MM.1S (cell line): ENCODE results near the gene GOSR2.

Experiments used
- DNase-seq: peaks from one replicate; pipeline ENCODE4 v3.0.0-alpha.2; 2015
- H2AFZ ChIP-seq: fragments of 300-600 bp; sonication (generic); 2 replicates; pipeline ENCODE4 v1.6.0; 2016; ENCODE audit warnings: antibody characterized with exemption, low read length
- H3F3A ChIP-seq: fragments of 300-600 bp; sonication (generic); 2 replicates; pipeline ENCODE4 v1.6.1; 2016; ENCODE audit warnings: mild to moderate bottlenecking, antibody characterized with exemption, low read length, moderate library complexity, mixed read lengths; ENCODE audit not compliant: insufficient read depth
- H3K27ac ChIP-seq: fragments of 300-600 bp; sonication (generic); 2 replicates; pipeline ENCODE4 v1.5.1; 2016; ENCODE audit warnings: mild to moderate bottlenecking, low read length
- H3K27me3 ChIP-seq: fragments of 300-600 bp; sonication (generic); replicated peaks from 2 replicates; pipeline ENCODE4 v1.6.0; 2016; ENCODE audit warnings: low read length; ENCODE audit not compliant: insufficient read depth
- H3K36me3 ChIP-seq: fragments of 300-600 bp; sonication (generic); replicated peaks from 2 replicates; pipeline ENCODE4 v1.6.1; 2016; ENCODE audit warnings: mild to moderate bottlenecking, low read length, mixed read lengths; ENCODE audit not compliant: insufficient read depth
- H3K4me1 ChIP-seq: fragments of 300-600 bp; sonication (generic); 2 replicates; pipeline ENCODE4 v1.6.1; 2016; ENCODE audit warnings: low read length, mixed read lengths
- H3K4me2 ChIP-seq: fragments of 300-600 bp; sonication (generic); 2 replicates; pipeline ENCODE4 v1.6.0; 2016; ENCODE audit warnings: low read depth, low read length
- H3K4me3 ChIP-seq: fragments of 300-600 bp; sonication (generic); 2 replicates; pipeline ENCODE4 v1.5.1; 2016; ENCODE audit warnings: low read length, mixed read lengths
- H3K79me2 ChIP-seq: fragments of 300-600 bp; sonication (generic); 2 replicates; pipeline ENCODE4 v1.6.1; 2016; ENCODE audit warnings: mixed run types, low read length, mixed read lengths
- H3K9ac ChIP-seq: fragments of 300-600 bp; sonication (generic); 2 replicates; pipeline ENCODE4 v1.6.1; 2016; ENCODE audit warnings: low read length, mixed read lengths
- H3K9me2 ChIP-seq: fragments of 300-600 bp; sonication (generic); replicated peaks from 2 replicates; pipeline ENCODE4 v1.6.1; 2016; ENCODE audit warnings: mild to moderate bottlenecking, low read length, mixed read lengths; ENCODE audit not compliant: insufficient read depth
- H3K9me3 ChIP-seq: fragments of 300-600 bp; sonication (generic); replicated peaks from 2 replicates; pipeline ENCODE4 v1.6.1; 2016; ENCODE audit warnings: mild to moderate bottlenecking, low read length, mixed read lengths; ENCODE audit not compliant: insufficient read depth
- H4K20me1 ChIP-seq: fragments of 300-600 bp; sonication (generic); 2 replicates; pipeline ENCODE4 v1.6.1; 2016; ENCODE audit warnings: mild to moderate bottlenecking, low read length, moderate library complexity, mixed read lengths; ENCODE audit not compliant: insufficient read depth
- EZH2 ChIP-seq: fragments of 300-600 bp; sonication (generic); optimal IDR thresholded peaks from 2 replicates; pipeline ENCODE3; 2017; ENCODE audit warnings: low read depth, mild to moderate bottlenecking, antibody characterized with exemption, low read length, mixed read lengths
- EZH2phosphoT487 ChIP-seq: fragments of 300-600 bp; sonication (generic); IDR thresholded peaks from 2 replicates; pipeline ENCODE4 v1.6.1; 2018; ENCODE audit warnings: antibody characterized with exemption, low read length
- TF ChIP-seq, protein P1 (sequence below): fragments of 300-600 bp; sonication (generic); IDR thresholded peaks from 2 replicates; pipeline ENCODE4 v1.5.1; 2016; ENCODE audit warnings: antibody characterized with exemption, low read length, mixed read lengths

The GOSR2 gene

DNA sequence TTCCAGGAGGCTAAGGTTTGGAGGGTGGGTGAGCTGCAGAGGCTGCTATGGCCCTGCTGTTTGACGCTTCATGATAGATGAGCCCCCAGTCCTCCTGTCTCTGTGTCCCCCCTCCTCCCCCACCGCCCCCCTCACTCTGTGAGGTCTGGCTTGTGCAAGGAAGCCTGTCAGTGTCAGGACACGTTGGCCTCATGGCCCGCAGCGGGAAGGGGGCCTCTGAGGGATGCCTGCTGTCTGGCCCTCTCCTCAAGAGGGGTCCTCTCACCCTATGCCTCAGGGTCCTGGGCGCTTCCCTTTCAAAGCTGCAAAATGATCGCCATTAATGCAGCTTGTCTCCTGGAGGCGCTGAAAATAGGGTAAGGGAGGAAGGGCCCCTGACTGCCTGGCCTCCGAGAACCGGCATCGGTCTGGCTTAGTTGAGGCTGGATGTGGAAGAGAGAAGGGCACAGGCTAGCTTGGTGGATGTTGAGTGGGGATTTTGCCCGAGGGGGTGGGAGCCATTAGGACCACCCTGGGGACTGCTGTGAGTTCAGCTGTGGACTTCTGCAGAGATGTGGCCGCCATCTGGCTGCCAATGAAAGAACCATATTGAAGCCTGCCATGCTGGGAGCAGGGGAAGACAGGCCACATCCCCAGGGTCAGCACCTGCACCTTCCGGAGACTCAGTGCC lies 14.8 kb upstream of the GOSR2 start:
- Histone ChIP-seq H3K4me2 (no peak overlapping the region), H3K27ac (no peak overlapping the region), H3K9me2 (no peaks in the 10 kb centered on the region), H3K36me3 (no peaks in the 10 kb centered on the region), H3K27me3 (peaks cover 22% of the 10 kb centered on the region; the same call in 1 of the 2 replicates), H3K4me3 (no peak overlapping the region), H3K9me3 (no peaks in the 10 kb centered on the region), H2AFZ (no peak overlapping the region), H4K20me1 (no peaks in the 10 kb centered on the region), H3K9ac (no peak overlapping the region), H3K79me2 (no peaks in the 10 kb centered on the region), H3K4me1 (no peaks in the 10 kb centered on the region), H3F3A (no peaks in the 10 kb centered on the region)
- DNase-seq = no peak
- TF ChIP-seq, protein P1, sequence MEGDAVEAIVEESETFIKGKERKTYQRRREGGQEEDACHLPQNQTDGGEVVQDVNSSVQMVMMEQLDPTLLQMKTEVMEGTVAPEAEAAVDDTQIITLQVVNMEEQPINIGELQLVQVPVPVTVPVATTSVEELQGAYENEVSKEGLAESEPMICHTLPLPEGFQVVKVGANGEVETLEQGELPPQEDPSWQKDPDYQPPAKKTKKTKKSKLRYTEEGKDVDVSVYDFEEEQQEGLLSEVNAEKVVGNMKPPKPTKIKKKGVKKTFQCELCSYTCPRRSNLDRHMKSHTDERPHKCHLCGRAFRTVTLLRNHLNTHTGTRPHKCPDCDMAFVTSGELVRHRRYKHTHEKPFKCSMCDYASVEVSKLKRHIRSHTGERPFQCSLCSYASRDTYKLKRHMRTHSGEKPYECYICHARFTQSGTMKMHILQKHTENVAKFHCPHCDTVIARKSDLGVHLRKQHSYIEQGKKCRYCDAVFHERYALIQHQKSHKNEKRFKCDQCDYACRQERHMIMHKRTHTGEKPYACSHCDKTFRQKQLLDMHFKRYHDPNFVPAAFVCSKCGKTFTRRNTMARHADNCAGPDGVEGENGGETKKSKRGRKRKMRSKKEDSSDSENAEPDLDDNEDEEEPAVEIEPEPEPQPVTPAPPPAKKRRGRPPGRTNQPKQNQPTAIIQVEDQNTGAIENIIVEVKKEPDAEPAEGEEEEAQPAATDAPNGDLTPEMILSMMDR = no peak
- no peak for TF ChIP-seq EZH2
- no peak for TF ChIP-seq EZH2phosphoT487

DNA sequence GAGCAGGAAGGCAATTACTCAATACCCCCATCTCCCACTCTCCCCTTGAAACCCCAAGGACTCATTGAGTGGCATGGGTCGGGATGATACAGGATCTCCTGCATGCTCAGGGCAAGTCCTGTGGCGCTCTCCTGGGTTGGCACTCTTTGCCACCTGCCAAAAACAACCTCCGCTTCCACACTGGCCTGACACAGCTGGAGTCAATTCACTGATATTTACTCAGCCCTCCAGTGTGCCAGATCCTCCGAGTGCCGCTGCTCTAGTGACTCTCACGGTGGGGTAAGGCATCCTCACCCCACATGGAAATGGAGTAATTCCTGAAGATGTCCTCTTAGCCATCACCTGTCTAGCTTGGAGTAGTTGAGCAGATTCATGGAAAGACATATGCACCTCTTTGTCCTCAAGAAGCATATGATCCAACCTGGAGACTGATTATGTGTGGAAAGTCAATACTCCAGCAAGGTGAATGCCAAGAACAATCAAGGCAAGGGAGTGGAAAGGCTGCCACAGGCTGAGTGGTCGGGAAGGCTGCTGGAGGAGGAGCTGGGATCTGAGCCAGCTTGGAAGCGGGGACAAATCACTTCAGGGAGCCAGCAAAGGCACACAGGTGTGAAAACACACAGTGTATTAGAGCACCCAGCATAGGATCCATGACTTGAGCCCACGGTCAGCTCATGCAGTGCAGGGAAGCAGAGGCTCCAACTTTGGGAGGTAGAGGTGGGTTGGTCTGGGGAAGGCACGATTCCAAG lies 12.6 kb upstream of the GOSR2 start:
- Histone ChIP-seq H2AFZ (no peak overlapping the region), H3K9me3 (no peaks in the 10 kb centered on the region), H3K79me2 (no peaks in the 10 kb centered on the region), H3K4me3 (no peak overlapping the region), H3K4me2 (no peak overlapping the region), H4K20me1 (no peaks in the 10 kb centered on the region), H3K27me3 (peaks cover 22% of the 10 kb centered on the region; the same call in 1 of the 2 replicates), H3K4me1 (no peaks in the 10 kb centered on the region), H3K27ac (no peak overlapping the region), H3F3A (no peaks in the 10 kb centered on the region), H3K9me2 (no peaks in the 10 kb centered on the region), H3K9ac (no peak overlapping the region), H3K36me3 (no peaks in the 10 kb centered on the region)
- TF ChIP-seq, protein P1 = no peak
- TF ChIP-seq EZH2phosphoT487 (no peak), EZH2 (no peak)
- no peak for DNase-seq

DNA sequence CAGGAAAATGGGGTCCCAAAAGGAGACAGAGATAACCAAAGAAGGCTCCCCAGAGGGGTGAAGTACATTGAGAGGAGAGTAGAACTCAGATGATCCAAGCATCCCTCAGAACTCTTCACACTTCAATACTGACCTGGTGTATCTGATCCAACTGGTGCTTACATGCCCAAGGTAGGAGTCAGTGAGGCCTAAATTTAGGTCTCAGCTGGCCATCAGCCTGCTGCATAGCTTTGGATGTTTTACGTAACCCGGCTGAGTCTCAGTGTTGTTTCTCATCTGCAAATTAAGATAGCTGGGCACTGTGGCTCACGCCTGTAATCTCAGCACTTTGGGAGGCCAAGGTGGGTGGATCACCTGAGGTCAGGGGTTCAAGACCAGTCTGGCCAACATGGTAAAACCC lies 11.6 kb upstream of the GOSR2 start:
- H4K20me1 ChIP-seq = no peaks in the 10 kb centered on the region
- H3K9ac ChIP-seq = no peak overlapping the region
- no peak overlapping the region for H3K27ac ChIP-seq
- TF ChIP-seq EZH2phosphoT487 = no peak
- no peak overlapping the region for H3K4me2 ChIP-seq
- H3K9me3 ChIP-seq = no peaks in the 10 kb centered on the region
- no peaks in the 10 kb centered on the region for H3F3A ChIP-seq
- H3K4me1 ChIP-seq = no peaks in the 10 kb centered on the region
- H3K4me3 ChIP-seq = no peak overlapping the region
- no peaks in the 10 kb centered on the region for H3K36me3 ChIP-seq
- no peaks in the 10 kb centered on the region for H3K9me2 ChIP-seq
- peaks cover 22% of the 10 kb centered on the region; the same call in 1 of the 2 replicates for H3K27me3 ChIP-seq
- no peaks in the 10 kb centered on the region for H3K79me2 ChIP-seq
- H2AFZ ChIP-seq = no peak overlapping the region
- no peak for DNase-seq

DNA sequence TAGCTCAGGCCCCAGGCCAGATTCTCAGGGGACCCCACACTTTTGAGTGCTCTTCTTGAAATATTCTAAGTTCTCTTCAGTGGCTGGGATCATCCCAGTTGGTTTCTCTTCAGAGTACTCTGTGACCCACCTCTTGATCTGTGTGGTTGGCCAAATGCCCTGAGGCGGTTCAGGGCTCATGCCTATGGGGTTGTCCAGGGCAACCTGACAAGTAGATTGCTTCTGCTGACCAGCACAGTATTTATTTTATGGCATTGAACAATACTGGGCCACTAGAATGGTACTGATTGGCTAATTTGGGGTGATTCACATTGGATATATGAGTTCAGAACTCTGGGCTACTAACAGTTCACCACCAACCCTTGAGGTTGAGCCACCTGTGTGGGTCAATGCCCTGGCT lies 7.4 kb upstream of the GOSR2 start:
- no peak for DNase-seq
- Histone ChIP-seq H3K4me3 (no peak overlapping the region), H2AFZ (no peak overlapping the region), H3K9me2 (no peaks in the 10 kb centered on the region), H3K27me3 (peaks cover 15% of the 10 kb centered on the region; the same call in 1 of the 2 replicates), H3K36me3 (no peaks in the 10 kb centered on the region), H3F3A (no peaks in the 10 kb centered on the region), H3K79me2 (no peaks in the 10 kb centered on the region), H3K27ac (no peak overlapping the region), H4K20me1 (no peaks in the 10 kb centered on the region), H3K9ac (no peak overlapping the region), H3K4me1 (no peaks in the 10 kb centered on the region), H3K9me3 (no peaks in the 10 kb centered on the region), H3K4me2 (no peak overlapping the region)
- TF ChIP-seq, protein P1 = no peak
- no peak for TF ChIP-seq EZH2phosphoT487
- no peak for TF ChIP-seq EZH2
